A204.1 (cell line): ENCODE results near the gene CEND1.

ENCODE experiments used
- FAIRE-seq: peaks from 2 replicates; lab custom pipeline; 2012; peaks lifted over from hg19 to GRCh38; lab: Jason Lieb, UNC

Gene CEND1

DNA sequence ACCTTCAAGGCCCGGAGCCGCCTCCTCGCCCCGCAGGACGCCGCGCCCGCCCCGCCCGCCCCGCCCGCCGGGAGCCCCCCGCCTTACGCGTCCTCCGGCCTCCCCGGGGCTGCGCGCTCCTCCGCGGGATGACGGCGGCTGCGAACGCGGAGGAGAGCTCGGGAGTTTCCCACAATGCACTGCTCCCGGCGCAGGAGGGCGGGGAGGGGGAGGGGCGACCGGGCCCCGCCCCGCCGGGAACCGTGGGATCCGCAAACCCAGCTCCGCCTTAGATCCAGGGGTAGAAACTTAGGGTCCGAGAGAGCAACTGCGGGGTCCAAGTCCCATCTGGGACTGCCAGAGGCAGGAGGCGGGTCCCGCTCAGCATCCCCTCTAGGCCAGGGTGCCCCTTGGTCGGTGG is at the start of gene CEND1:
Gene CEND1, minus strand, starts transcription at position 148 of the 400 bp plus-strand sequence. CDS start 1,514 bp downstream, outside the sequence.
- FAIRE-seq = no peak

DNA sequence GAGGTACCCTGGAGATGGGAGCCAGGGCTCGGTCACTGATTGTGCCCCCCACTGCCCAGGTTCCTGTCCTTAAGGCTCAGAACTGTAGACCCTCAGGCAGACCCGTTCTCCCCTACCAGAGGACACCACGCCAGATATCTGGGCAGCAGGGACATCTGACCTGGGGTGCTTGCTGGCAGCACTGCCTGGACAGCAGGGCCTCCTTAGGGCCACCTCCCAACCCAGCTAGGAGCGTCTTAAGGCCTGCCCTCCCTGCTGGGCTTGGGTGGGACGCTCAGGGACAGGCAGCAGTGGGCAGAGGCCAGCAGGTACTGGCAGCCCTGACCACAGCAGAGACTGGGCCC is 49.4 kb upstream of the CEND1 start:
- no peak for FAIRE-seq

DNA sequence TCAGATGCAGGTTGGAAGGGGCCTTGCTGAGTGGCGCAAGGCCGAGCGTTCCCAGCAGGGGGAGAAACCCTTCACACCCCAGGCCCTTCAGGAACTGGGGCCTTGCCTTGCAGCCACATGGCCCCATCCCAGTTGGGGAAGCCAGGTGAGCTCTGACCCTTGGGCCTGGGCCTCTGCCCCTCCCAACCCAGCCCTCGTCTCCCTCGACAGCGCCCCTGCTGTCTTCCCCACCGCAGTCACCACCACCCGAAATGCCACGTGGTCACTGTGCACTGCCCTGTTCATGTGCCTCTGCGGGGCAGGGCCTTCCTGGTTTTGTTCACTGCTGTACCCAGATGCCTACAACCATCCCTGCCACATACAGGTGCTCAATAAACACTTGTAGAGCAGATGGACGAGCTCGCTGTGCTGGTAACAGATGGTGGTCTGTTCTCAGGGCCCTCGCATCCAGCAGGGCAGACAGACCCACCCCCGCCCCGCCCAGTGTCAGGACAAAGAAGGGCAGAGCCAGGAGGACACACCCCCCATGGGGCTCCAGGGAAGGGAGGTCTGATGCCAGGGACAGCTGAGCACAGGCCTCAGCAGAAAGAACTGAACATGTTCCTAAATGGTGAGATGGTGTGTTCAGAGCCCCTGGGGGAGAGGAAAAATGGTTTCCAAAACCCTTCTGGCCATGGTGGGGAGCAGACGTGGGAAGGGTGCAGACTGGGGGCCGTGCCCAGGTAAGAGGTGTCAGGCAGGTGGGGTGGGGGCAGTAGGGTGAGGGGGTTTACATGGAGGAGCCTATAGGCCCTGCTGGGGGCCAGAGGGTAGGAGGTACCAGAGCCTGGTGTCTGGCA is 48.8 kb upstream of the CEND1 start:
- no peak for FAIRE-seq

GRCh38 chr11:837990-838307 is 48.1 kb upstream of the CEND1 start:
- no peak for FAIRE-seq

DNA sequence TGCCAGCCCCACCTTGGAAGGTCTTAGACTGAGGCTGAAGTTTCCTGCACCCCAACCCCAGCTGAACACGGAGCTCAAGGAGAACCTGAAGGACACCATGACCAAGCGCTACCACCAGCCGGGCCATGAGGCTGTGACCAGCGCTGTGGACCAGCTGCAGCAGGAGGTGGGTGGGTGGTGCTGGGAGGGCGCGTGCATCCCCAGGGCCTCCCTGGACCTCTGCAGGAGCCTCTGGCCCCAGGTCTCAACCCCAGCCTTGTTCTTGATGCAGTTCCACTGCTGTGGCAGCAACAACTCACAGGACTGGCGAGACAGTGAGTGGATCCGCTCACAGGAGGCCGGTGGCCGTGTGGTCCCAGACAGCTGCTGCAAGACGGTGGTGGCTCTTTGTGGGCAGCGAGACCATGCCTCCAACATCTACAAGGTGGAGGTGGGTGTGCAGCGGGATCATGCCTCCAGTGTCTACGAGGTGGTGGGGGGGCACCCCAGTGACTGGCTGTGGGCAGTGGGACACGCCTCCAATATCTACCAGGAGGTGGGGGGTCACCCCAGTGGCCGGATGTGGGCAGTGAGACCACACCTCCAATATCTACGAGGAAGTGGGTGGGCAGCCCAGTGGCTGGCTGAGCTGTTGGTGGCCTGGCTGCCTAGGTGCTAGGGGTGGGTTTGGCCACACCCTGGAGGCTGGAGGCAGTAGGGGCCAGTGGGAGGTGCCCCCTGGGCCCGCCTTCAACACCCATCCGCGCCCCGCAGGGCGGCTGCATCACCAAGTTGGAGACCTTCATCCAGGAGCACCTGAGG is 47.5 kb upstream of the CEND1 start:
- no peak for FAIRE-seq

DNA sequence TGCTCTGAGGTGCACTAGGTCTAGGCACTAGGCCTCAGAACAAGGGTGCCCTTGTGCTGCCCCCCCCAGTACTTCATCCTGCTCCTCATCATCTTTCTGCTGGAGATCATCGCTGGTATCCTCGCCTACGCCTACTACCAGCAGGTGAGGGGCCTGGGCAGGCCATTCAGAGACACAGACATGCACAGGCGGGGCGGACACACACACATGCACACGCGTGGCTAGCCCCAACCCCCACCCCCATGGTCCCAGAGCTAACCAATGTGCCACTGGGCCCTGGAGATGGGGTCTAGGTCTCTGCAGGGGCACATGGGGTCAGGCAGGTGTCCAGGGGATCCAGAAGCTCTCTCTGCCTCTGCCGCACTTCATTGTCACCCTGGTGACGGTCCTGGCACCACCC is 46.8 kb upstream of the CEND1 start:
- FAIRE-seq = no peak

- FAIRE-seq = no peak
Observed at GRCh38 chr11:836274-836673, 46.4 kb upstream of the CEND1 start.

- no peak for FAIRE-seq
Observed at GRCh38 chr11:834371-835316, 44.8 kb upstream of the CEND1 start.

GRCh38 chr11:833849-834311 is 44.0 kb upstream of the CEND1 start:
- no peak for FAIRE-seq

DNA sequence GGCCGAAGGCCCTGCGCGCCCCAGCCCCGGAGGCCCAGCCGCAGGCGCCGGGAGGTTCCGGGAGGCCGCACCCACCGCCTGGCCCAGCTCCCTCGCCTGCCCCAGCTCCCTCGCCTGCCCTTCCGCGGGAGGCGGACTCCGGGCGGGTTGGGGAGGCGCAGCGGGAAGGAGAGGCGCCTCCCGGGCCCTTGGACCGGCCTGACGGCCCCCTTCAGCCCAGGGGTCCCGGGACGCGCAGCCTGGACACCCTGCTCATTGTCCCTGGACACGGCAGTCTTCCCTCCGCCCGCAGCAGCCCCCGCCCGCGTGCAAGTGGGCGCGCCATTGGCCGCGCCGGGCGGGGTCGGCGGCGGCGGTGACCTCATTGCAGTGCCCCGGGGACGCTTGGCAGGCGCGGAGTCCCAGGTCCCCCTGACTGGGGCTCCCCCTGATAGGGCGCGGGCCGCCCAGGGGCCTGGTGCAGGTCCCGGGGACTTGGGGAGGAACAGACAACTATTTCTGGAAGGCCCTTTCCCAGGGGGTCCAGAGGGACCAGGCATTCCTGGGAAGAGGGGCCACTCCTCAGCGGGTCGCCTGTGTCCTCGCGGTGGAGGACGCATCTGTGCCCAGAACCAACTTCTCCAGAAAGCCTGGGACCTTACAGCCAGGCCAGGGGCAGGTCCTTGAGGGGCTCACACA is 43.4 kb upstream of the CEND1 start:
- no peak for FAIRE-seq

DNA sequence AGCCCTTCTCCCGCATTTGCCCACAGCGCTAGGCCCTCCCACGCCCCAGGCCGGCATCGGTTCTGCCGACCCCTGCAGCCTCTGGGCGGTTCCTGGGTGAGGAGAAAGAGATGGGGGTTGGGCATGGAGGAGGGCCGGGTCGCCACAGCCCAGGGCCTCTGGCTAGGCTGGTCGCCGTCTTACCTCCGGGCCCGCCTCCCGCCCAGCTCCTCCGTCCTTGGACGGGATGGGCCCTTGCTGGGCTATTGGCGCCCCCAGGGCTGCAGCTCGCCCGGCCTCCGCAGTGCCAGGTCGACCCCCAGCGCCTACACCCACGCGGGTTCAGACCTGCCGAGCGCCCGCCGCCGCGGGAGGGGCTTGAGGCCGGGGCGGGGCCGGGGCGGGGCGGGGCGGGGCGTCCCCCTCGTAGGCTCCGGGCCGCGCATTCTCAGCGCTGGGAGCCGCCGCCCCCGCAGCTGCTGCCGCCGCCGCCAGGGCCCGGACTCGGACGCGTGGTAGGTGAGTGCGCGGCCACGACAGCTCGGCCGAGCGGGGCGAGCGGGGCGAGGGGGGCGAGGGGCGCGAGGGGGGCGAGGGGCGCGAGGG is 42.7 kb upstream of the CEND1 start, which contains the start of gene CD151:
Gene CD151, plus strand, starts transcription at position 424 of the 585 bp plus-strand sequence. CDS start 3,118 bp downstream, outside the sequence.
- FAIRE-seq = no peak

DNA sequence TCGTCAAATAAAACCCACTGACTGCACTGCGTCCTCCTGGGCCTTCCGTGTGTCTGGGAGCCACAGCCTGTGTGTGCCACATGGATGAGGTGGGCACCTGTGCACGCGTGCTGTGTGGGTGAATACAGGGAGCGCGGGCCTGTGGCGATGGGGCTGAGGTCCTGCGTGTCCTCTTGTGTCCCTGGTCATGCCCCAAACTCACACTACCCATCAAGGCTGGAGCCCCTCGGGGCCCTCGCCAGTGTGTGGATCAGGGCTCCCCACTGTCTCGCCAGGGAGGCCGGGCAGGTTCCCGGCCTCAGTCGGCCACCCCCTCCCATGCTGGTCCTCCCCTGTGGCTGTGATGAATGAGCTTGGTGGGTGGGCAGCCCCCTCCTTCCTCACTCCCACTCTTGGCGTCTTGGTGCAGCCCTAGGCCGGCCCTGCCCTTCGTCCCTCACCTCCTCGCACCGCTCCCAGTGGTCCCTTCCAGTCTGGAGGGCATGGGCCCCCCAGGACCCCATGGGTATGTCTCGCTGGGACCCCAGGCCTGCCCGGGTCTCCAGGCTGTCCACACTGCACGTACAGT is 42.2 kb upstream of the CEND1 start:
- FAIRE-seq = no peak

- no peak for FAIRE-seq
Observed at GRCh38 chr11:831118-831864, 41.4 kb upstream of the CEND1 start.

GRCh38 chr11:830295-831117 is 40.6 kb upstream of the CEND1 start:
- FAIRE-seq = no peak

- no peak for FAIRE-seq
Observed at GRCh38 chr11:829847-830294, 40.0 kb upstream of the CEND1 start.

DNA sequence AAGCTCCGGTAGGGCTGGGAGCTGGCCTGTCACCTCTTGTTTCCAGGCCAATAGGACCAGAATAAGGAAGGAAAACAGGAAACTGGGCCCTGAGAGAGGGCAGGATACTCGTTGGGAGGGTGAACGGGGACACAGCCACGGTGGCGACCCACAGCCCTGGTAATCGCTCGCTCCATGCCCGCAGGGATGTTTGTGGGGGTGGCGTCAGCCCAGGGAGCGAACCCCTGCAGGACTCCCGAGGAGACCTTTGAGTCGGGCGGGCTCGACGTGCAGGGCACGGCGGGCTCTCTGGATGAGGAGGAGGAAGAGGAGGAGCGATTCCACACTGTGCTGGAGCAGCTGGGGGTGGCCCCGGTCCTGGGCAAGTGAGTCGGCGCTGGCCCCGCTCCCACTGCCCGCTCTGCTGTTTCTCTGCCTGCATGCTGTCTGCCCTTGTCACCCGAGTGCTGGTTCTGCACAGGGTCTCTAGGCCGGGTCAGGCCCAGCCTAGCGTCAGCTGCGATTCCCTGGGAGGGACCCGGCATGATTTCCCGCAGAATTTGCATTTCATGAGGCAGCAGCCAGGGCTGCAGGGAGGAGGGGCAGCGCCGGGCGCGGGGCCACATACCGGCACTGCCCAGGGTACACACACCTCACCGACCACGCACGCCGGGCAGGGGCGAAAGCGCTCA is 39.4 kb upstream of the CEND1 start:
- no peak for FAIRE-seq

DNA sequence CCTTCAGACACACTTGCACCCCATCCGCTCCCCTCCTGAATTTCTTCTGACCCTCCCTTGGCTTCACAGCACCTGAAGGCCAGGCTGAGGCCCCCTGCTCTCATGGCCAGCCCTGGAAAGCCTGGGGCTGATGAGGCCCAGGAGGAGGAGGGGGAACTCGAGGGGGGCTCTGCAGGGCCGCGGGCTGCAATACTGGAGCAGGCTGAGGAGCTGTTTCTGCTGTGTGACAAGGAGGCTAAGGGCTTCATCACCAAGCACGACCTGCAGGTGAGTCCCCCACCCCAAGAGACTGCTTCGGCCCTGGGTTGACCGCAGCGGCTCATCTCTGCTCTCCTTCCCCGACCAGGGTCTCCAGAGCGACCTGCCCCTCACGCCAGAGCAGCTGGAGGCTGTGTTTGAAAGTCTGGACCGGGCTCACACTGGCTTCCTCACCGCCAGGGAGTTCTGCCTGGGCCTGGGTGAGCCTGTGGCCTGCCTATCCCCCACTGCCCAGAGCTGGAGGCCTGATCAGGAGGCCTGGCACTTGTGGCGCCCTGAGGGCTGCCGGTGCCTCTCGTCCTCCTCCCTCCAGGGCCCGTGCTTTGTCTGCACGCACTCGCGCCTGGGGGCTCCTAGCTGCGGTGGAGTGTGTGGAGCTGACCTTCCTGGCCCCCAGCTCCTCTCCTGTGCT is 38.8 kb upstream of the CEND1 start:
- FAIRE-seq = no peak

GRCh38 chr11:827897-828192 is 38.0 kb upstream of the CEND1 start, which contains the start of gene CRACR2B:
CRACR2B (plus strand) TSS chr11:827919; CDS start chr11:828608, 689 bp downstream.
- FAIRE-seq = no peak
